GM10266 (cell line): Measurements from ENCODE around the gene AUP1.
"Not testable (repeated sequence)": the region's sequence is repeated elsewhere in the genome, so short reads cannot be mapped to it uniquely, and the experiment has no call there.

Experiments used
- DNase-seq: peaks from one replicate; pipeline ENCODE4 v3.0.0; 2012; ENCODE audit errors: extremely low spot score
- CTCF ChIP-seq: IDR thresholded peaks from 2 replicates; pipeline ENCODE4 v1.5.1; 2012; ENCODE audit warnings: mild to moderate bottlenecking, low read depth; ENCODE audit not compliant: control insufficient read depth, insufficient read depth; ENCODE audit errors: missing control alignments

The AUP1 gene

GRCh38 chr2:74566076-74566753 lies 36.7 kb upstream of the AUP1 start:
- DNase-seq, result no peak
- no peak for TF ChIP-seq CTCF

- no peak for DNase-seq
- no peak for TF ChIP-seq CTCF
These were observed 34.7 kb upstream of the AUP1 start for GRCh38 chr2:74564222-74564621.

GRCh38 chr2:74562126-74562775 lies 32.7 kb upstream of the AUP1 start:
- no peak for TF ChIP-seq CTCF
- DNase-seq, result no peak

- not testable (repeated sequence) for DNase-seq
These were observed 31.5 kb upstream of the AUP1 start for GRCh38 chr2:74561022-74561421.

GRCh38 chr2:74560591-74560990 lies 31.1 kb upstream of the AUP1 start:
- no peak for DNase-seq
- TF ChIP-seq CTCF, result no peak

GRCh38 chr2:74559912-74560311 lies 30.4 kb upstream of the AUP1 start:
- TF ChIP-seq CTCF, result no peak
- DNase-seq, result no peak

GRCh38 chr2:74558284-74559230 lies 29.1 kb upstream of the AUP1 start:
- DNase-seq, result no peak
- no peak for TF ChIP-seq CTCF
